GM12873 (cell line): ENCODE results near the gene TEPSIN.

Source experiments
- TF ChIP-seq, protein P1 (sequence below): IDR thresholded peaks from 2 replicates; pipeline ENCODE4 v1.5.1; 2012; ENCODE audit warnings: low read depth, mild to moderate bottlenecking, moderate library complexity, low read length, control low read depth; ENCODE audit not compliant: insufficient read depth; ENCODE audit errors: missing control alignments

The TEPSIN gene

DNA sequence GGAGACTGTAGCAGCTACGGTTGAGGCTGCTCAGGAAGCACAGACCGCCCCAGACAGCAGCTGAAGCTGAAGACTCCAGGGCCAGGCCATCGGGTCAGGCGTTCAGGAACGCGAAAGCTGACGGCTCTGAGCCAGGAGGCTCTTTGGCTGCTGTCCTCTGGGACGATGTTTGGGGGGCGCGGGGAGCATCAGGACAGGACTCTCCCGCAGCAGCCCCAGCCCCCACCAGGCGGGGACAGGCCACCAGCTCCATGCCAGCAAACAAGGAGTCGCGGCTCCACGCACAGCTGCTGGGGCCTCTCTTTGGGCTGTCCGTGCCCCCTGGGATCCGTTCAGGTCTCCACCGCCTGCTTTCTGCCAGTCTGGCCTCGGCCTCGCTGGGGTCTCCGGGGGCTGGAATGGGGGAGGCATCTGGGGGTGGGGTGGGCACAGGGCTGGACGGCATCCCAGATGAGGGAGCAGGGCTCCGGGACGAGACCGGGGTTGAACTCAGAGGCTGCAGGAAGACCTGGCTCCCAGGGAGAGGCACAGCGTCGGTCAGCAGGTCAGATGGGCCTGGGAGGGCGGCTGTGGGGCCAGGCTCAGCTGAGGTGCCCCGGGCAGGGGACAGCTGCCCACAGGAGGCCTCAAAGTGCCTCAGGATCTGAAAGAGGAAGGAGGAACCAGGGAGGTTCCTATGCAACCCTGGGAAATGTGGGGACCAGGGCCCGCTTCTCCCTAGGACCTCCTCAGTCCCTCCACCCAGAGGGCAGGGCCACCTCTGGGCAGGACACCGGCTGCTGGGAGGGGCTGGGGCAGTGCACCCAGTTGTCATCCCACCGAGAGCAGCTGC, 9.8 kb downstream of the TEPSIN start:
- TF ChIP-seq, protein P1, sequence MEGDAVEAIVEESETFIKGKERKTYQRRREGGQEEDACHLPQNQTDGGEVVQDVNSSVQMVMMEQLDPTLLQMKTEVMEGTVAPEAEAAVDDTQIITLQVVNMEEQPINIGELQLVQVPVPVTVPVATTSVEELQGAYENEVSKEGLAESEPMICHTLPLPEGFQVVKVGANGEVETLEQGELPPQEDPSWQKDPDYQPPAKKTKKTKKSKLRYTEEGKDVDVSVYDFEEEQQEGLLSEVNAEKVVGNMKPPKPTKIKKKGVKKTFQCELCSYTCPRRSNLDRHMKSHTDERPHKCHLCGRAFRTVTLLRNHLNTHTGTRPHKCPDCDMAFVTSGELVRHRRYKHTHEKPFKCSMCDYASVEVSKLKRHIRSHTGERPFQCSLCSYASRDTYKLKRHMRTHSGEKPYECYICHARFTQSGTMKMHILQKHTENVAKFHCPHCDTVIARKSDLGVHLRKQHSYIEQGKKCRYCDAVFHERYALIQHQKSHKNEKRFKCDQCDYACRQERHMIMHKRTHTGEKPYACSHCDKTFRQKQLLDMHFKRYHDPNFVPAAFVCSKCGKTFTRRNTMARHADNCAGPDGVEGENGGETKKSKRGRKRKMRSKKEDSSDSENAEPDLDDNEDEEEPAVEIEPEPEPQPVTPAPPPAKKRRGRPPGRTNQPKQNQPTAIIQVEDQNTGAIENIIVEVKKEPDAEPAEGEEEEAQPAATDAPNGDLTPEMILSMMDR: no peak

DNA sequence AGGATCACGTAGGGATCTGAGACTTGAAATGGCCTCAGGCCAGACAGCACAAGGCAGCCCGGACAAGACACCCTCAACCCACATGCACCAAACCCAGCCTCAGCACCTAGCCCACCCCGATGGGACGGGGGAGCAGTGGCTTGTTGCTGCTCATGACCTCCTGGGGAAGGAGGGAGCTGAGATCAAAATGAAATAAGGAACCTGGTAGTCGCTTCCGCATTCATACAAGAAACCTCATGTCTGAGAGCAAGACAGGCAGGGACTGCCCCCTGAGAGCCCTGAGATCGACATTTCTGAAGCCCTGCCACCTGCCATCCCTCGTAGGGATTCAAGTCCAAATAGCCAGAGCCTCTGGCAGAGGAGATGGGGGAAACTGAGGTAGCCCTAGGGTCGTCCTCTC, 10.4 kb downstream of the TEPSIN start:
- TF ChIP-seq, protein P1: no peak

DNA sequence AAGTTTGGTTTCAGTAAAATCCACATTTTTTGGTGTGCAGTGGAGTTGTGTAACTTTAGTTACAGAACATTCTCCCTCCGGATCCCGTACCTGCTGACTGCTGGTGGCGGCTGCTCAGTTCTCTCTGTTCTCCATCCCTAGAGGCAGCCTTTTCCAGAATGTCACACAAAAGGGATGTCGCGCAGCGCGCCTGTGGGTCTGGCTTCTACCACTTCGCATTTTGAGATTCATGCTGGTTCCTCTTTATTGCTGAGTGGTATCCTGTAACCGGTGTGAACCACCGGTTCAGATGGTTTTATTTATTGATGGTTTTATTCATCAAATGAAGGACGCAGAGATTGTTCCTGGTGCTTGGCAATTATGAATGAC, 15.1 kb downstream of the TEPSIN start:
- TF ChIP-seq, protein P1: no peak

DNA sequence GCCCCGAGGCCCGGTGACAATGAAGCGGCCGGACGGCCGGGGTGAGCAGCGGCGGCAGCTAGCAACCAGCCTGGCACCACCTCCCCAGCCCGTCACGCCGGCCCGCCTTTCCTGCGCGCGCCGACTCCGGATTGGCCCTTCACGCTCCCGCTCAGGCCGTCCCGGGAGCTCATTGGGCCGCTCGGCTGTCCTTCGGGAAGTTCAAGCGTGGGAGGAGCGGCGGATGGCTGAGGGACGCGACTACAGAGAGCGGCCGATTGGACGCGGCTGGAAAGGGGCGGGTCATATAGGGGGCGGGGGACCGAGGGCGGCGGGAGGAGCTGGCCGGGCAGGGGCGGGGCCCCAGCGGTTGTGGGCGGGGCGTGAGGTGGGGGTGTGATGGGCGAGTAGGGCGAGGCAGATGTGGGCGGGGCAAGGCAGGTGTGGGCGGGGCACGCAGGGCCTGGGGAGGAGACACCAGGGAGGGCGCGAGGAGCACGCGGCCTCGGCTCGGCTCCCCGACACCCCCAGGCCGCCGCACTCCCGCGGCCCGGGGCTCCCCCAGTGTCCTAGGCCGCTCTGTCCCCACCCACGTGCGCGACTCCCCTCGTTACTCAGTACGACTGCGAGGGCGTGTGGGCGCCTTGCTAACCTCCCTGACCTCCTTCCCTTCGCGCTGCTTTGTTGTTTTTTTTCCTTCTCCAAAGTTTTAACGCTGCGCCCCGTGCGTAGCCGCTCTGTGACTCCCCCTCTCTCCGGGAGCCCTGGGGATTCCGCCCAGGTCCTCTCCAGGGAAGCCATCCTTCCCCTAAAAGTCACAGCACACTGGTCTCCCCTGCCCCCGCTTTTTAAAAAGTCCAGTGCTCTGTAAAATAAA, 15.7 kb downstream of the TEPSIN start, which contains the start of gene CEP131:
Gene CEP131, minus strand, starts transcription at position 60 of the 856 bp plus-strand sequence. CDS start 2,909 bp downstream, outside the sequence.
- TF ChIP-seq, protein P1: no peak

DNA sequence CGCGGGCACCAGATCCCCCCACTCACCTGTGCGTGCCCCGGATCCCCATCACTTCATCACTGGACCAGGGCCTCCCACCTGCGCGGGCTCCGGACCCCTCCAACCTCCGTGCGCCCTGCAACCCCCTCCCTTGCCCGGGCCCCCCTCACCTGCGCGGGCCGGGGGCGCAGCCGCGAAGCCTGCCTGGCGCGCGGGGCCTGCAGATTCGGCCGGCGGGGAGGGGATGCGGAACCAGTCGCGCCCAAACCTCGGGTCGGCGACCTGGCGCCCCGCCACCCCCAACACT, 16.3 kb downstream of the TEPSIN start:
- TF ChIP-seq, protein P1: no peak

DNA sequence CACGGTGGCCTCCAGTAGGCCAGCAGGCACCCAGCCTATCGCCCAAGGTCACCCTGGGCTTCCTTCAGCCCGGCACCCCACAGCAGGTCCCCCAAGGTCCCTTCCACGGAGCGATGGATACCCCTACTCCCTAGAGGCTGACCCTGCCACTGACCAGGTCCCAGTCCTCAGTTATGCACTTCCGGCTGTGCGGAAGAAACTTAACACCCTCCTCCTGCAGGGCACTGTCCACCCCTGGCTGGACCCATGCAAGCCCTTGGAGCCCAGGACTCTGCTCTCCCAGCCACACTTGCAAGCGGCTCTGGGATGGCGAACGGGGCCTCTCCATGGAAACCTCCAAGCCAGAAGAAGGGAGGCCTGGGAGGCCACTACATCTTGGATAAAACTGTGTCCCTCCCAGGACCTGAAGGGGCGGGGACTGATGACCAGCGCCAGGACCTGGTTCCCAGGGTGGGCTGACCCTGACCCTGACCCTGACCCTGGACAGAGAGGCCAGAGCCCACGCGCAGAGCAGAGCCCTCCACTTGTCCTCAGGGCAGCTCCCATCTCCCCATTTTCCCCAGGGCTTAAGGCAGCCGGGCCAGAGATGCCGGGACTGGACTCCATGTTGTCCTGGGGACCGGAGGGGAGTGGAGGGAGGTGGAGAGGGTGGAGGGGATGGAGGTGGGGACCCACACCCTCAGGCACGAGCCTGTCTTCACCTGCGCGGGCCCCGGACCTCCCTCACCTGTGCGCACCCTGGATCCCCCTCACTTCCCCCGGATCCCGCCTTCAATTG, 16.8 kb downstream of the TEPSIN start:
- TF ChIP-seq, protein P1: no peak
